HG03103 (cell line): Measurements from ENCODE around the gene DOCK9.

Experiments
- ATAC-seq: cut with Tn5 transposase; IDR thresholded peaks from one replicate; pipeline ENCODE4 v1.9.1; 2021; ENCODE audit warnings: low read depth; ENCODE audit not compliant: unreplicated experiment

Gene DOCK9

DNA sequence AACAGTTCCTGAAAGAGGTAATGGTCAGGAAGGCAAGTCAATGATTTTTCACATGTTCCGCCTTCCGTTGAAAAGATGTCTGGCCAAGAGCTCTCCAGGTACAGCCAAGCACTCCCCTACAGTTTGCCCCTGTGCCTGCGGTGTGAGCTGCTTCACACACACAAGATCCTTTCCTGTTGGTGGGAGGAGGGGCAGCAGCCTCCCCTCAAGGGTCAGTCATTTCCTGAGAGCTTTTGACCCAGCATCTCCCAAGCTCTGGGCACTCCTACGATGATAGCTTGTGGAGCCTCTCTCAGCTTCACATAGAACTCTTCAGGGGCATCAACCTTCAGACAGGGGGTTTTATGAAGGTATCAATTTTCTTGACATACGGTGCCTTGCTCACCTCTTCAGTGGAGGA, 86.9 kb downstream of the DOCK9 start:
- no peak for ATAC-seq

DNA sequence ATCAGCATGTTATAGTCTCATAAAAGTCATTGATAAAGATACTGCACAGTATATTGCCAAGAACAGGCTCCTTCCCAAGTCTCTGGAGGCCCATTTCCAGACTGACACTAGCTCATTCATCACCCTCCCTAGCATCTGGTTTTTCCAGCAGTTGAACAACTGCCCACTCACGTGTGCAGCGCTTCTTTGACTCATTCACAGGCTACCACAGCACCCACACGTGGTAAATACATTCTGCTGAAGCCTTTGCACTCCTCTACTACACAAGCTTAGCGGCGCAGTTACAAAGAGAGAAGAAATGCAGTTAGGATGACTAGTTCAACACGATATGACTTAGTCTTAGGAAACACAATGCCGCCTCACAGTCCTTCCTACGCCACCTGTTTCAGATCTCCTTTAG, 87.7 kb downstream of the DOCK9 start:
- ATAC-seq: no peak

DNA sequence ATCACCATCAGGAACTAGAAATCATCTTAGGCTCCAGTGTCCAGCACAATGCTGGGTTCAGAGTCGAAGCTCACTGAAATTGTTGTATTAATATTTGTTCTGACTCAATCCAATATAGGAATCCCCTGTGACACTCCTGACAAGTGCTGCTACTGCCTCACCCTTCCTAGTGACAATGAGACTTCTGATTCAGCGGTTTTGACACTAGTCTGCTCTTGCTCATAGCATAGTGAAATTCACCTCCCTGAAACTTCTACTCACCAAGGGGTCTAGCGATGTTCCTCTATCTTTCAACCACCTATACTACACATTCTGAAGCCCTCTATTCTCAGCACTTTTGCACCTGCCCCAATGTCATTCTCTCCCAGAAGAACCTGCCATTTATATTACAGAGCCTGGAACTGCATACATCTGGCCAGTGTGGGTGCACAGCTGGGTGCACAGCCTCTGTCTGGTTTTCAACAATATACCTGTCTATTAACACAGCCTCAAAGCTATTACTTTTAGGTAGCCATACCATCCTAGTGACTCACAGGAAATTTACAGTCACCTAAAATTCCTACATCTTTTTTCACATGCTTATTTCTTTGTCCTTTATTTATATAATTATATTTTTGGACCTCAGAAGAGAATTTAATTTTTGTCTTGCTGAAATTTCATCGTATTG, 88.3 kb downstream of the DOCK9 start:
- no peak for ATAC-seq

DNA sequence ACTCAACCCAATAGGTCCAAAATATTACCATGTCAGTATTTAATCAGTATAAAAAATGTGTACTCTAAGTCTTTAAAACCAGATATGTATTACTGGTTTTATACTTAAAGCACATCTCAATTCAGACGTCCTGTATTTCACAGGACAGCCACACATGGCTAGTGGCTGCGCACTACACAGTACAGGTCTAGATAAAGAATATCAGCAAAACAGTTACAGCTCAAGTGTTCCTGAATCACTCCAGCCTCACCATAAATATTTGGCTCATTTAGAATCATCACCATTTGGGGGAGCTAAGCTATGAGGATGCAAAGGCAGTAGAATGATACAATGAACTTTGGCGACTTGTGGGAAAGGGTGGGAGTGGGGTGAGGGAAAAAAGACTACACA, 89.0 kb downstream of the DOCK9 start:
- no peak for ATAC-seq

DNA sequence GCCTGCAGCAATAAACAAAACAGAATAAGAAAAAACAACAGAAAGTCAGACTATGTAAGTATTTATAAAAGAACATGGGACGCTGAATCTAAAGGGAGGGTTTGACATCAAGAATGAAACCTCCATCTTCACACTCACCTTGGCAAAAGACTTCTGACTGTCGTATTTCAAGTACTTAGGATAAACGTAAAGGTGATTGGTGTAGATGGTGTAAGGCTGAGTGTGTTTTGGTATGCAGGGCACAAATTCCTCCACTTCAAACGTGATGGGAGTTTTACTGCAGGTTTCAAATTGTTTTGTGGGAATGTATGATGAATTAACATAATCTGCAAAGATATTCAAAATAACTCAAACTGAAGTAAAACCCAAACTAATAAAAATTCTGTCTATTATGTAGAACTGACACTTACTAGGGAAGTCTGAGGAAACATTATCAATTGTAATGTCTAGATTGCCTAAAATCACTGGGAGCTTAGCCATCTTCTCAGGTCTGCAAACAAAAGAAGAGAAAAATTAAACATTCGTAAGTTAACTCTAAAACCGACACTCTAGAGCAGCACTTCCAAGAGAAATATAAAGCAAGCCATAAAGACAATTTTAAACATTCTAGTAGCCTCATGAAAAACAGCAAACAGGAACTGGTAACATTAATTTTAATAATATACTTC, 89.5 kb downstream of the DOCK9 start:
- no peak for ATAC-seq

DNA sequence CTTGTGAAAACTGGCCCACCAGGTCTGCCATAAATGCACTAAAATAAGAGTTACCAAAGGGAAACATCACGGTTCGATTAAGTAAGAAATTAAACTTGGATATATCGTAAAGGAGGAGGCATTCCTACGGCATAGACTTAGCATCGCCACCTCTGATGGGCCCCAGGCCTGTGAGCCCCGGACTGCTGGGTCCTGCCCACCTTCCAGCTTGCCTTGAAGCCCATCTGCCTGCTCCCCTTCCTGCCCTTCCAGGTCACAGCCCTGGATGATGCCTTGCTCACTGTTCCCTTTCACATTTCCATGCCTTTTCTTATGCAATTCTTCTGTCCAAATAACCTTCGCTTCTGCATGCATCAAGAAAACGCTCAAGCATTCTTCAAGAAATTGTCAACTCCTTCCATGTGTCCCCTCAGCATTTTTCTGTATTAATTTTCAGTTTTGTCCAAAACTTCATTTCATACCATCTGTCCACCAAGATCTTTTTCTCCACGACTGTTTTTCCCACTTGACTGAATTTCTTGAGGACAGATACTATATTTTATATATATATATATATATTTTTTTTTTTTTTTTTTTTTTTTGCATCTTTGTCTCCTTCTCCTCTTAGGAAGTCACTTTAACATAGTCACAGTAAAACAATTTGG, 91.2 kb downstream of the DOCK9 start:
- ATAC-seq: no peak

DNA sequence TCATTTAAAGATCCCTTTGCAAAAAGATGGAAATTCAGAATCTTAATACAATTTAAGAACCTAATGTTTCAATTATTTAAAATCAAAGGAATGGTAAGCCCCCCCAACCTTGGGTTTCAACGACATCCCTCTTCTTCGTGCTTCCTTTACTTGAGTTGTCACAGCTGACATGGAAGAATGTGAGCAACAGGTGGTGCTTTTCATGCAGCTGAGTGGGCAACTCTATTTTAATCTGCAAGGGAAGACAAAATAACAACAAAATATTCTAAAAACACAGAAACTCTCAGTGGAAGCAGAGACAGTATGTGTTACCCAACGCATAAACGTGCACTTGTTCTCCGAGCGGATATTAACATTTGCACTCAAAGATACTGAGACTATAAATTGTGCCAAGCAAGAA, 92.3 kb downstream of the DOCK9 start:
- no peak for ATAC-seq

DNA sequence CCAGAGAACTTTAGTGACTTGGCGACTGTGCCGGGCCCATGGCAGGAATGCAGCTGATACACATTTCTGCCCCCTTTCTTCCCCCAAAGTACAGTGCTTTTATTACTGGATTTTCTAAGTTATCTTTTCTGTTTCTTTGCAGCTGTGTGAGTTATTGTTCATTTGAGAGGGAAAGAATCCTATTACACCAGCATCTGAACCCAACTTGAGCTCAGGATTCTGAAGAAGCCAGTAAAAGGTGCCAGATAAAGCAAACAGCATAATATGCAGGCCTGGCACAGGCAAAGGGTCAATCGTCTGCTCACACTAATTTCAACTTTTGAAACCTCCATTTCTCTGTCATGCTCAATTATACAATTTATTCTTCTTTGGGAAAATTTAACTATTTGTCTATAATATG, 93.9 kb downstream of the DOCK9 start:
- no peak for ATAC-seq

DNA sequence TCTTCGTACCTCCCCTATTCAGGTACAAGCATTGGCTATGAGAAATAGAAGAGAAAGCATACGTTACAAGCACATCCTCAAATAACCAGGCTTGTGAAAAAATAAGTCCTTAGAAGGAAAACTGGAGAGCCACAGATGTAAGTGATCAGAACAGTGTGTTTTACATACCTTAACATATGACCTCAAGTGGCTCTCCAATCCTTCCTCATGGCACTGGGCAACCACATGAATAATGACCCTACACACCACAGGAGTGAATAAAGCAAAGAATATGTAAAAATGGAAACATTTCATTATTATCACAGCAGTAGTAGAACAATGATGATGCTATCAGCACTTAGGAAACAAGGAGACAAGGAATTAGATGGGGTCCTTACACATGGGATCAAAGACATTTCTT, 96.5 kb downstream of the DOCK9 start:
- ATAC-seq: no peak

DNA sequence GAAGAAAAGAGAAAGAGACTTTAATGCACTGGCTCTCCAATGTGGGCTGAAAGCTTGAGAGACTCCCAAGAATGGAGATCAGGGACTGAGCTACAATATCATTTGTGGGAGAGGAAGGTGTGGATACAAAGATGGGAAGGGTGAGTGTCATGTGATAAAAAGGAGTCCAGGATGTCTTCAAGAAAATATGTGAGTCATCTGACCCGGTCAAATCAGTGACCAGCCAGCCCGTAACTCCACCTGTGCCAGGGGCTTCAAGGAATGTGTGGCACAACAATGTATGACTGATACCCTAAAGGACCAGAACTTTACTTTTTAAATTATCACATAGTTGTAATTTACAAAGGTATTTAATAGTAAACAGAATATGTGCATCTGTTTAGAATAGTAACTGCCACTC, 97.2 kb downstream of the DOCK9 start:
- no peak for ATAC-seq

DNA sequence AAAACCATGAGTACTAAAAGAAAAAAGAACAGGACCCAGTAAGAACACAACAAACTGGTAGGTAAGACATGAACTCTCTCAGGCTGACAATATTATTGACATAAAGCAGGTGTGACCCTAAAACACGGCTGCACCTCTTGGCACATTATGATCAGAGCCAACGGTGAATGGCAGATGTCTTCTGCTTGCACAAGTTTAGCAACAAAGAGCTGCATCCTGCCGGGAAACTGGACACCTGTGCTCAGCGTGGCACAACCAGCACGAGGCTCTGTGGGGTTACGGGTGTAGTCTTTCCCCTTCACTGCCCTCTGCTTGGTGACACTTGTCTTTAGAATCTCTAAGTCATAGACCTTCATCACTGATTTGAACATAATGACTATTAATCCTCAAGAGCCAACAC, 97.9 kb downstream of the DOCK9 start:
- ATAC-seq: no peak

DNA sequence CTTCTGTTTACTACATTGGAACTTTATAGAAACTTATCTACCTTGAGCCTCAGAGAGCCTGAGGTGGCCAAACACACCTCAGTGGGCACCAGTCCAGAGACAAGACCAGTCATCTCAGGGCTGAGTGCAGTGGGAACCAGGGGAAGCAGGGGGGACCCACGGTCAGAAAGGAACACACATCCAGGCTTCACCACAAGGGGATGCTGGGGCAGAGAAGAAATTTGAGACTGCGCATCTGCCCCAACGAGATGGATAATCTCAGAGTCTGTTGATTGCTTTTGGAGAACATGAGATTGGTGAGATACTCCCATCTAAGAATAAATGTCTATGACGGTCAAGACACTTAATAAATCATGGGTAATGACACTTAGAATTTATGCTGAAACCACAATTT, 98.7 kb downstream of the DOCK9 start:
- ATAC-seq: no peak

DNA sequence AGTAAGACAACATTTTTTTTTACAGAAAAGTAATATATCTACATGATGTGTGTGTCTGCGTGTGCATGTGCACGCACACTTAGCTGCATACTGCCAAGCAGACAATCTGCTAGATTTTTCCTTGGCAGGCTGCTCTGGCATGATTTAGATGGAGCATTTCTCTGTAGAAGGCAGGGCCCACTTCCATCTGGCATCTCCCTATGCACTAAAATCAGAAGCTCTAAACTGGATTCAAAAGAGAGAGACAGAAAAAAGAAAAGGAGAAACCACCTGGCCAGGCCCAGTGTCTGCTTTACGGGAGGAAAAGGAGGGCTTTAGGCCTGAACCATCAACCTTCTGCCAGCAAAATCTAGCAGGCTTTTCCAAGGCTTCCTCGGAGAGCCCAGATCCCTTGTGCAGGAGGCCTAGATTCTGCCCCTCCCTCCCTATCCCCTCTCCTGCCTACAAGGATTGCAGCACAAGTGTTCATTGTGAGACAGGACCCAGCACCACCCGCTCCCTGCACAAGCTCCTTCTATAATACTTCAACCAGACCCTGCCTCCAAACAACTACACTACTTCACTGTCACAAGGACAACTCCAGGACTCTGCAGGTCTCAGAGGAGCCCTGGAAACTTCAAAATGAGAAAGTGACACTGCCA, 99.3 kb downstream of the DOCK9 start:
- ATAC-seq: no peak

DNA sequence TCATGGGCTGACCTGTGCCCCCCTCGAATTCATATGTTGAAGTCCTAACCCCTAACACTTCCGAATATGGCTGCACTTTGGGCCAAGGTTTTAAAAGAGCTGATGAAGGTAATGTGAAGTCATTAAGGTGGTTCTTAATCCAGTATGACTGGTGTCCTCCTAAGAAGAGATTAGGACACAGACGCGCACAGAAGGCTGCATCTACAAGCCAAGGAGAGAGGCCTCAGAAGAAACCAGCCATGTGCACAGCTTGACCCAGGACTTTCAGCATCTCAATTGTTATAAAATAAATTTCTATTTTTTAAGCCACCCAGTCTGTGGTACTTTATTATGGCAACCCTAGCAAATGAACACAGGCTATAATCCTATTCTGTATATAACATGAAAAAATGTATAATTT, 99.9 kb downstream of the DOCK9 start:
- ATAC-seq: no peak

DNA sequence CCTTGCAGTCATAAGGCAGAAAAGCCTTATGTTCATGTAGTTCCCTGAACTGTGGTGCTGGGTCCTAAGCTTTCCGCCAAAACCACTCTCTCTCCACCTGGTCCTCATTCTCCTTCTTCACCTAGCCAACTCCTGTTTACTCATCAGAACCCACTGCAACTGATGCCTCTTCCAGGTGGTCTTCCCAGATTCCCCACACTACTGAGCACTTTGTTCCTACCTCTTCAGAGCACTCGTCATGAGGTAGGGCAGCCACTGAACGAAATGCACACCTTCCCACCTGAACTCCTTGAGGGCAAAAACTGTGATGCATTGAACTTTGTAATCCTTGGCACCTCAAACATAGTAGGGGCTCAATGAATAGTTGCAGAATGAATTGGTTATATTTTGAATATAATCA, 100.4 kb downstream of the DOCK9 start:
- no peak for ATAC-seq

DNA sequence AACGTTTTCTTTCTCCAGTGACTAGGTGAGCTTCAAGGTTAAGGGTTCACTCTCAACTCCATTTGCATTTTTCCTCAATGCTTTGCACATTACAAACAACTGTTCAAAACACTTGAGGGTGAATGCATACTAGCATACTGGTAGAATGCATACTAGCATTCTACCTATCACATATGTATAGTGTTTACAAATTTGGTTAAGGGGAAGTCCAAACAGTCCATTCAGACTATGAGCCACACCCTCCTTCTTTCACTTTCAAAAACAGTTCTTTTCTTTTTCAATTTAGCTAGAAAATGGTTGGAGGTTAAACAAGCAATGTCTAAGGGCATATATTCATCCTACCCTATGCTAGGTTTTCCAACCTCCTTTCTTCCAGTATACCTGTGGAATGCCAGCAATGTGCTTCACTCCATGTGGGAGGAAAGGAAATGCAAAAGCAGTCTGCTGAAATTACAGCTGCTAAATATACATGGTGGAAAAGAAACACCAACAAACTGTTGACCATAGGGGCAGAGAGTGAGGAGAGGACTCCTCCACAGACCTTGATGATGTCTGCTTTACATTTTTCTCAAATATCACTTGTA, 102.6 kb downstream of the DOCK9 start:
- ATAC-seq: peak; percentile 96

DNA sequence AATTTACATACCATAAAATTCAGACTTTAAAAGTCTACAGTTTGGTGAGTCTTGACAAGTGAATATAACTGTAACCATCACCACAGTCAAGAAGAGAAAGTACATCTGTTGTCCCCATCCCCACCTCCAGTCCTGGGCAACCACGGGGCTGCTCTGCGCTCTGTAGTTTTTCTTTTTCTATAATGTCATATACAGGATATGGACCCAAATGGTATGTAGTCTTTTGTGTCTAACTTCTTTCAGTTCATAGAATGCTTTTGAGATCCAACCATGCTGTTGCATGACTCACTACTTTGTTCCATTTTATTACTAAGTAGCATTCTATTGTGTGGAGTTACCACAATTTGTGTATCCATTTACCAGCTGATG, 103.9 kb downstream of the DOCK9 start:
- no peak for ATAC-seq

DNA sequence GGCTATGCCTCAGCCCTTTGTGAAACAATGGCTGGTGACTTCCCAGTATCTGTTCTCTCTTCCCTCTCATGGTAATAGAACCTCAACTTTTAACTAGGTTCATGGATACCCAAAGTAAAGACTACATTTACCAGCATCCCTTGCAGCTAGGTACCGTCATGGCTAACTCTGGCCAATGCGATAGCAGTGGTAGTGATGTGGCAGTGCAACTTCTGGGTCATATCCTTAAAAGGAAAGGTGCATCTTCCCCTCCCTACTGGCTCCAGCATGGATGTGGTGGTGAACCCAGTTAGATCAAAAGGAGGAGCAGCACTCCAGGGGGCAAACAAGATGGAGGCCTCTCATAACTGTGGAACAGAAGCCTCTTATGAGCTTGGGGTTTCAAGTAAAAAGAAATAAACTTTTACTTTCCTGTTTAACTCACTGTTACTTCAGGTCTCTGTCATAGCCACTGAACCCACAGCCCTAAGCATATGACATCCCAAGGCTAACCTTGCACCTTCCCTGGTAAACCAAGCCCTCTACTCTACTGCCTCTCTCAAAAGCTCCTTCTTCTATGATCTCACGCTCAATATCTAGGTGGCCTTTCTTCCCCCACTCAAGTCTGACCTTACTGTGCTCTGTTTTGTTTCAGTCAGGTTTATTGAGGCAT, 104.4 kb downstream of the DOCK9 start:
- no peak for ATAC-seq

DNA sequence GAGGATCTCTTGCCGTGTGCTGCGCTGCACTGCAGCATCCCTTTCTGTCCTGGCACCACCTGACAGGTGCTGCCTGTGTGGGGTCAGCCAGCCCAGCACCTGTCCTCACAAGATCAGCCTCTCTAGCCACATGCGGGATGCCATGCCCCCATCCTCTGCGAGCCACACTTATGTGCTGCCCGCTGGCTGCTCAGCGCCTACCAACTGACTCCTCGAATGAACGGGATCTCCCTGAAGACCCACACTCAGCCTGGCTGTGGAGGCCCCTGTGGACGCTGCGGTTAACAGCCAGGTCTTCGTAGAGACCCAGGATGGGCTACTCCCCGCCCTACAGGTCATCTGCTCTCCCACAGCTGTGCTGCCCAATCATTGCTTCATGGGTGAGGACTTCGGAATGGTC, 106.1 kb downstream of the DOCK9 start:
- no peak for ATAC-seq

DNA sequence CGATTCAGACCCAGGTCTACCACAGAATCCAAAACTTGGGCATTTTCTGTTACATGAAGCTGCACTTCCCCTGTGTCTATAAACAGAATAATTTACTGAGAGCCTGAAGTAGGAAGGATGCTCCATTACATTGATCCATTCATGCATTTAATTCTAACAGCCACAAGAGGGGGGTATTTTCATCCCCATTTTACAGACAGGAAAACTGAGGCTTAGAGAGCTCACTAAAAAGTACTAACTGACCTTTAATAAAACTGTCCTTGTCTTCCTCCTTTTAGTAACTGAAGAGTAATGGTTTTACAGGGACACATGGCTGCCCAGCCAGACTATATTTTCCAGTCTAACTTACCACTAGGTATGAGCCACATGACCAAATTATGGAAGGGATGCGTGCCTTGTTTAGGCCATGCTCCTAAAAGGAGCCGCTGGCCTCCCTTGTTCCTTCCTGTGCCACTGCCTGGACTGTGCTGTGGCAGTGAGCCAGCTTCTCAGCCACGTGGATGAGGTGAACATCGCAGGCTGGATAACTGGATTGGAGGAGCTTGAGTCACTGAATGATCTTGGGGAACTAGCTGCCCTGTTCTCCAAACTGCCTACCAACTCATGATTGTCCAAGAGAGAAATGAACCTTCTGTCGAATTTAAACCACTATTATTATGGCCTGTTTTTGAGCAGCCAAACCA, 108.3 kb downstream of the DOCK9 start:
- ATAC-seq: no peak
